A549 (cell line): ENCODE measurements around the gene TMEM240. TPM values are rescaled to one million over a fixed set of nuclear protein-coding genes. Genes with fewer than 3 reads are reported as not detected.
"Not testable (repeated sequence)": the region's sequence is repeated elsewhere in the genome, so short reads cannot be mapped to it uniquely, and the experiment has no call there.

ENCODE experiments used
- ATAC-seq, 2 experiments: fragments of 200-7000 bp in 1 of 2; fragments of >200 bp in 1 of 2; cut with Nextera tagmentation in 1 of 2; cut with Tn5 transposase in 1 of 2; 3 replicates each; pipeline versions ENCODE4 v1.8.0 to v1.9.1; 2018 to 2020; ENCODE audit warnings: mild to moderate bottlenecking in 1 of 2, moderate library complexity in 1 of 2
- CTCF ChIA-PET: fragments of 300-600 bp; sonication (Branson Sonifier 250); formaldehyde crosslinking; extraction: SDS; loops from one replicate; lab custom pipeline; 2021; ENCODE audit warnings: antibody characterized with exemption, inconsistent platforms; lab: Yijun Ruan, JAX
- POLR2A ChIA-PET: fragments of 350-600 bp; formaldehyde crosslinking; extraction: SDS; loops from one replicate; lab custom pipeline; 2021; ENCODE audit warnings: antibody characterized with exemption, inconsistent platforms; lab: Yijun Ruan, JAX
- DNase-seq, 2 experiments: peaks; one replicate each; pipeline versions ENCODE4 v3.0.0 to v3.0.0-alpha.2; 2011 to 2016; ENCODE audit warnings: low read depth in 1 of 2, low spot score in 1 of 2
- FAIRE-seq: peaks from 2 replicates; lab custom pipeline; 2011; peaks lifted over from hg19 to GRCh38; lab: Jason Lieb, UNC
- H3K27ac ChIP-seq, 2 experiments: fragments of >200 bp; sonication (Bioruptor Twin); formaldehyde crosslinking; 3 replicates each; pipeline ENCODE4 v1.5.1; 2016 to 2017
- H3K4me1 ChIP-seq: fragments of >200 bp; sonication (Bioruptor Twin); formaldehyde crosslinking; 3 replicates; pipeline ENCODE4 v1.6.1; 2016
- H3K4me2 ChIP-seq: fragments of >200 bp; sonication (Bioruptor Twin); formaldehyde crosslinking; 3 replicates; pipeline ENCODE4 v1.6.1; 2016
- H3K4me3 ChIP-seq: fragments of >200 bp; sonication (Bioruptor Twin); formaldehyde crosslinking; 3 replicates; pipeline ENCODE4 v1.5.1; 2016
- H3K9me3 ChIP-seq: fragments of >200 bp; sonication (Bioruptor Twin); formaldehyde crosslinking; 3 replicates; pipeline ENCODE4 v1.6.1; 2016
- ATOH8 ChIP-seq: fragments of 250-450 bp; sonication (Bioruptor Pico); IDR thresholded peaks from 2 replicates; pipeline ENCODE4 v1.5.0; 2020; ENCODE audit warnings: low read depth, mild to moderate bottlenecking, moderate library complexity
- CBX2 ChIP-seq: fragments of 200-600 bp; sonication (generic); IDR thresholded peaks from 2 replicates; pipeline ENCODE4 v1.6.1; 2016; ENCODE audit warnings: low read depth, mild to moderate bottlenecking, borderline replicate concordance
- CEBPB ChIP-seq, 2 experiments: fragments of >200 bp in 1 of 2; sonication (Bioruptor Twin) in 1 of 2; formaldehyde crosslinking in 1 of 2; IDR thresholded peaks; 2 replicates each; pipeline ENCODE4 v1.6.1; 2012 to 2016
- GATA3 ChIP-seq: IDR thresholded peaks from 2 replicates; pipeline ENCODE4 v1.6.1; 2012; ENCODE audit warnings: borderline replicate concordance
- HDAC2 ChIP-seq: fragments of 200-600 bp; sonication (generic); IDR thresholded peaks from 2 replicates; pipeline ENCODE4 v1.6.1; 2016
- HOXA7 ChIP-seq: fragments of 250-450 bp; sonication (Bioruptor Pico); IDR thresholded peaks from 2 replicates; pipeline ENCODE4 v1.5.0; 2020; ENCODE audit warnings: mild to moderate bottlenecking, moderate library complexity
- HOXB5 ChIP-seq: fragments of 250-450 bp; sonication (Bioruptor Pico); IDR thresholded peaks from 2 replicates; pipeline ENCODE4 v1.5.0; 2020; ENCODE audit warnings: mild to moderate bottlenecking, moderate library complexity
- JUN ChIP-seq, 2 experiments: fragments of >200 bp; sonication (Bioruptor Twin); formaldehyde crosslinking; IDR thresholded peaks; 2 replicates in 1 of 2; 3 replicates in 1 of 2; pipeline ENCODE4 v1.6.1; 2016 to 2017
- JUNB ChIP-seq: fragments of >200 bp; sonication (Bioruptor Twin); formaldehyde crosslinking; IDR thresholded peaks from 2 replicates; pipeline ENCODE4 v1.6.1; 2016
- MYC ChIP-seq: IDR thresholded peaks from 2 replicates; pipeline ENCODE4 v1.6.1; 2012; ENCODE audit warnings: mild to moderate bottlenecking, inconsistent platforms, low read length, improper control_type of control experiment, borderline replicate concordance
- NFE2L2 ChIP-seq: fragments of 150-350 bp; conservative IDR thresholded peaks from 2 replicates; pipeline ENCODE4 v1.6.1; 2014; ENCODE audit warnings: low read length
- NPAS2 ChIP-seq: fragments of 250-450 bp; sonication (Bioruptor Pico); IDR thresholded peaks from 2 replicates; pipeline ENCODE4 v1.8.0; 2022; ENCODE audit warnings: mild to moderate bottlenecking, moderate library complexity, borderline replicate concordance
- REST ChIP-seq: fragments of 200-600 bp; sonication (generic); IDR thresholded peaks from 2 replicates; pipeline ENCODE4 v1.6.1; 2016; ENCODE audit warnings: antibody characterized with exemption, mild to moderate bottlenecking, moderate library complexity
- SREBF2 ChIP-seq: fragments of 450-650 bp; IDR thresholded peaks from 2 replicates; pipeline ENCODE4 v1.6.1; 2014; ENCODE audit warnings: mild to moderate bottlenecking, moderate library complexity
- TP53 ChIP-seq: fragments of 250-450 bp; sonication (Bioruptor Pico); IDR thresholded peaks from 2 replicates; pipeline ENCODE4 v1.5.0; 2021; ENCODE audit warnings: mild to moderate bottlenecking, moderate library complexity
- ZC3H11A ChIP-seq: fragments of 450-650 bp; IDR thresholded peaks from 2 replicates; pipeline ENCODE4 v1.6.1; 2014; ENCODE audit warnings: antibody characterized with exemption, mild to moderate bottlenecking
- ZFP36 ChIP-seq: fragments of 450-650 bp; IDR thresholded peaks from 2 replicates; pipeline ENCODE4 v1.6.1; 2014; ENCODE audit warnings: borderline replicate concordance; ENCODE audit not compliant: partially characterized antibody
- ZNF302 ChIP-seq: fragments of 250-450 bp; sonication (Bioruptor Pico); IDR thresholded peaks from 2 replicates; pipeline ENCODE4 v1.9.0; 2021; ENCODE audit warnings: inconsistent platforms, mild to moderate bottlenecking, moderate library complexity
- WGBS: methylation state at CpG from one replicate; pipeline ENCODE4 v1.1.6; 2017; ENCODE audit errors: missing lambda C conversion rate; 5-methylcytosine and 5-hydroxymethylcytosine counted together
- polyA plus RNA-seq, 4 experiments: library from polyadenylated mRNA; depleted of rRNA in 3 of 4; stranded (reverse); fragments of >200 nt; fragmentation: RNase III in 1 of 4; extraction: RNeasy Plus Mini Kit Qiagen cat#74134 plus additional on column Dnase treatment in 1 of 4; gene quantifications; 2 replicates in 3 of 4; 3 replicates in 1 of 4; pipeline ENCODE4 v1.2.3, GENCODE V29; 2011 to 2017

Gene TMEM240
- polyA plus RNA-seq, 2 of the 4 experiments (the other 2 are of a cell fraction) = 0.14 to 1.1 TPM

GRCh38 chr1:1487701-1488100 is 52.7 kb downstream of the TMEM240 start:
- Histone ChIP-seq H3K27ac (no peak overlapping the region), H3K4me3 (no peak overlapping the region), H3K9me3 (no peaks in the 10 kb centered on the region), H3K4me2 (no peak overlapping the region), H3K4me1 (no peaks in the 10 kb centered on the region)
- CTCF ChIA-PET = no interaction called here
- TF ChIP-seq ZFP36 (no peak), ZC3H11A (no peak), CEBPB (IDR thresholded peaks at IDR 0.05) (no peak), TP53 (CRISPR knock-in tag) (no peak), JUNB (no peak), CBX2 (no peak), SREBF2 (no peak), JUN (IDR thresholded peaks at IDR 0.05) (no peak), MYC (no peak), HOXA7 (no peak), NPAS2 (CRISPR knock-in tag) (no peak), HOXB5 (CRISPR knock-in tag) (no peak), REST (no peak), ATOH8 (no peak), GATA3 (no peak), ZNF302 (CRISPR knock-in tag) (no peak), HDAC2 (no peak), NFE2L2 (no peak)
- DNase-seq = no peak
- POLR2A ChIA-PET = no interaction called here
- WGBS = no CpG with 5 or more reads among the region's 18 CpGs
- no peak for FAIRE-seq
- no peak for ATAC-seq

GRCh38 chr1:1485755-1486317 is 54.6 kb downstream of the TMEM240 start:
- H3K4me1 ChIP-seq, DNase-seq, H3K27ac ChIP-seq, CTCF ChIA-PET, H3K4me3 ChIP-seq, H3K4me2 ChIP-seq, FAIRE-seq, H3K9me3 ChIP-seq, POLR2A ChIA-PET, ATAC-seq: not testable (repeated sequence)
- no CpG with 5 or more reads among the region's 31 CpGs for WGBS

GRCh38 chr1:1484976-1485750 is 55.3 kb downstream of the TMEM240 start:
- no CpG with 5 or more reads among the region's 46 CpGs for WGBS
- CTCF ChIA-PET, FAIRE-seq, DNase-seq, H3K9me3 ChIP-seq, ATAC-seq, H3K4me2 ChIP-seq, H3K27ac ChIP-seq, H3K4me1 ChIP-seq, POLR2A ChIA-PET, H3K4me3 ChIP-seq: not testable (repeated sequence)

Other genes starting within 250 kb of the TMEM240 start
- 6.6 and 7.5 TPM in 2 replicates for gene ACAP3, start 232.7 kb downstream of the TMEM240 start, polyA plus RNA-seq (2011; rRNA removed)
- 19.7 to 24.2 TPM (median 24.2 TPM) in 3 replicates for gene ACAP3, start 232.7 kb downstream of the TMEM240 start, polyA plus RNA-seq (2017; fragmentation: RNase III; extraction: RNeasy Plus Mini Kit Qiagen cat#74134 plus additional on column Dnase treatment)
- gene PUSL1, start 232.0 kb downstream of the TMEM240 start, polyA plus RNA-seq (2011; rRNA removed) = 6.2 and 7.4 TPM in 2 replicates
- gene PUSL1, start 232.0 kb downstream of the TMEM240 start, polyA plus RNA-seq (2017; fragmentation: RNase III; extraction: RNeasy Plus Mini Kit Qiagen cat#74134 plus additional on column Dnase treatment) = 14.1 to 15.0 TPM (median 14.6 TPM) in 3 replicates
- 41.9 and 44.3 TPM in 2 replicates for gene INTS11, start 216.0 kb downstream of the TMEM240 start, polyA plus RNA-seq (2011; rRNA removed)
- gene INTS11, start 216.0 kb downstream of the TMEM240 start, polyA plus RNA-seq (2017; fragmentation: RNase III; extraction: RNeasy Plus Mini Kit Qiagen cat#74134 plus additional on column Dnase treatment) = 62.9 to 71.2 TPM (median 62.9 TPM) in 3 replicates
- 3.9 and 4.3 TPM in 2 replicates for gene CPTP, start 215.8 kb downstream of the TMEM240 start, polyA plus RNA-seq (2011; rRNA removed)
- 10.2 to 11.9 TPM (median 10.7 TPM) in 3 replicates for gene CPTP, start 215.8 kb downstream of the TMEM240 start, polyA plus RNA-seq (2017; fragmentation: RNase III; extraction: RNeasy Plus Mini Kit Qiagen cat#74134 plus additional on column Dnase treatment)
- gene TAS1R3, start 209.3 kb downstream of the TMEM240 start, polyA plus RNA-seq (2011; rRNA removed) = 0.05 and 0.07 TPM in 2 replicates
- gene TAS1R3, start 209.3 kb downstream of the TMEM240 start, polyA plus RNA-seq (2017; fragmentation: RNase III; extraction: RNeasy Plus Mini Kit Qiagen cat#74134 plus additional on column Dnase treatment) = 0.14 to 0.24 TPM (median 0.15 TPM) in 3 replicates
- 11.3 and 12.1 TPM in 2 replicates for gene DVL1, start 191.2 kb downstream of the TMEM240 start, polyA plus RNA-seq (2011; rRNA removed)
- 42.7 to 48.3 TPM (median 43.9 TPM) in 3 replicates for gene DVL1, start 191.2 kb downstream of the TMEM240 start, polyA plus RNA-seq (2017; fragmentation: RNase III; extraction: RNeasy Plus Mini Kit Qiagen cat#74134 plus additional on column Dnase treatment)
- 0.07 and 0.12 TPM in 2 replicates for gene MXRA8, start 182.1 kb downstream of the TMEM240 start, polyA plus RNA-seq (2011; rRNA removed)
- 0.09 to 0.22 TPM (median 0.13 TPM) in 3 replicates for gene MXRA8, start 182.1 kb downstream of the TMEM240 start, polyA plus RNA-seq (2017; fragmentation: RNase III; extraction: RNeasy Plus Mini Kit Qiagen cat#74134 plus additional on column Dnase treatment)
- gene AURKAIP1, start 165.4 kb downstream of the TMEM240 start, polyA plus RNA-seq (2011; rRNA removed) = 49.8 and 62.0 TPM in 2 replicates
- gene AURKAIP1, start 165.4 kb downstream of the TMEM240 start, polyA plus RNA-seq (2017; fragmentation: RNase III; extraction: RNeasy Plus Mini Kit Qiagen cat#74134 plus additional on column Dnase treatment) = 97.2 to 102 TPM (median 97.9 TPM) in 3 replicates
- gene CCNL2, start 141.3 kb downstream of the TMEM240 start, polyA plus RNA-seq (2011; rRNA removed) = 111 TPM in 2 replicates
- 80.3 to 93.3 TPM (median 85.5 TPM) in 3 replicates for gene CCNL2, start 141.3 kb downstream of the TMEM240 start, polyA plus RNA-seq (2017; fragmentation: RNase III; extraction: RNeasy Plus Mini Kit Qiagen cat#74134 plus additional on column Dnase treatment)
- 146 and 163 TPM in 2 replicates for gene MRPL20, start 133.3 kb downstream of the TMEM240 start, polyA plus RNA-seq (2011; rRNA removed)
- gene MRPL20, start 133.3 kb downstream of the TMEM240 start, polyA plus RNA-seq (2017; fragmentation: RNase III; extraction: RNeasy Plus Mini Kit Qiagen cat#74134 plus additional on column Dnase treatment) = 151 to 164 TPM (median 158 TPM) in 3 replicates
- gene ANKRD65, start 119.3 kb downstream of the TMEM240 start, polyA plus RNA-seq (2011; rRNA removed) = not detected in 2 replicates
- gene ANKRD65, start 119.3 kb downstream of the TMEM240 start, polyA plus RNA-seq (2017; fragmentation: RNase III; extraction: RNeasy Plus Mini Kit Qiagen cat#74134 plus additional on column Dnase treatment) = 0.05 TPM in 1 of 3 replicates, not detected in the others
- gene VWA1, start 104.9 kb downstream of the TMEM240 start, polyA plus RNA-seq (2011; rRNA removed) = 3.7 and 4.0 TPM in 2 replicates
- 4.2 to 5.3 TPM (median 4.8 TPM) in 3 replicates for gene VWA1, start 104.9 kb downstream of the TMEM240 start, polyA plus RNA-seq (2017; fragmentation: RNase III; extraction: RNeasy Plus Mini Kit Qiagen cat#74134 plus additional on column Dnase treatment)
- not detected in 2 replicates for gene ATAD3C, start 90.9 kb downstream of the TMEM240 start, polyA plus RNA-seq (2011; rRNA removed)
- gene ATAD3C, start 90.9 kb downstream of the TMEM240 start, polyA plus RNA-seq (2017; fragmentation: RNase III; extraction: RNeasy Plus Mini Kit Qiagen cat#74134 plus additional on column Dnase treatment) = not detected in 3 replicates
- gene ATAD3B, start 68.9 kb downstream of the TMEM240 start, polyA plus RNA-seq (2011; rRNA removed) = 0.13 and 0.21 TPM in 2 replicates
- gene ATAD3B, start 68.9 kb downstream of the TMEM240 start, polyA plus RNA-seq (2017; fragmentation: RNase III; extraction: RNeasy Plus Mini Kit Qiagen cat#74134 plus additional on column Dnase treatment) = 0.99 to 1.1 TPM (median 0.99 TPM) in 3 replicates
- gene ATAD3A, start 28.5 kb downstream of the TMEM240 start, polyA plus RNA-seq (2011; rRNA removed) = 6.6 and 10.9 TPM in 2 replicates
- 25.1 to 29.1 TPM (median 27.2 TPM) in 3 replicates for gene ATAD3A, start 28.5 kb downstream of the TMEM240 start, polyA plus RNA-seq (2017; fragmentation: RNase III; extraction: RNeasy Plus Mini Kit Qiagen cat#74134 plus additional on column Dnase treatment)
- 80.4 and 101 TPM in 2 replicates for gene SSU72, start 34.2 kb upstream of the TMEM240 start, polyA plus RNA-seq (2011; rRNA removed)
- gene SSU72, start 34.2 kb upstream of the TMEM240 start, polyA plus RNA-seq (2017; fragmentation: RNase III; extraction: RNeasy Plus Mini Kit Qiagen cat#74134 plus additional on column Dnase treatment) = 75.1 to 78.3 TPM (median 75.3 TPM) in 3 replicates
- 0.56 and 0.77 TPM in 2 replicates for gene FNDC10, start 59.5 kb upstream of the TMEM240 start, polyA plus RNA-seq (2011; rRNA removed)
- 2.7 to 4.2 TPM (median 4.0 TPM) in 3 replicates for gene FNDC10, start 59.5 kb upstream of the TMEM240 start, polyA plus RNA-seq (2017; fragmentation: RNase III; extraction: RNeasy Plus Mini Kit Qiagen cat#74134 plus additional on column Dnase treatment)
- gene MIB2, start 74.9 kb upstream of the TMEM240 start, polyA plus RNA-seq (2011; rRNA removed) = 4.9 and 5.1 TPM in 2 replicates
- gene MIB2, start 74.9 kb upstream of the TMEM240 start, polyA plus RNA-seq (2017; fragmentation: RNase III; extraction: RNeasy Plus Mini Kit Qiagen cat#74134 plus additional on column Dnase treatment) = 15.7 to 21.9 TPM (median 20.0 TPM) in 3 replicates
- gene MMP23B, start 91.5 kb upstream of the TMEM240 start, polyA plus RNA-seq (2011; rRNA removed) = not detected in 2 replicates
- 0.66 to 1.0 TPM (median 0.84 TPM) in 3 replicates for gene MMP23B, start 91.5 kb upstream of the TMEM240 start, polyA plus RNA-seq (2017; fragmentation: RNase III; extraction: RNeasy Plus Mini Kit Qiagen cat#74134 plus additional on column Dnase treatment)
- gene CDK11B, start 118.4 kb upstream of the TMEM240 start, polyA plus RNA-seq (2011; rRNA removed) = 7.6 and 11.3 TPM in 2 replicates
- 33.8 to 35.0 TPM (median 33.8 TPM) in 3 replicates for gene CDK11B, start 118.4 kb upstream of the TMEM240 start, polyA plus RNA-seq (2017; fragmentation: RNase III; extraction: RNeasy Plus Mini Kit Qiagen cat#74134 plus additional on column Dnase treatment)
- gene SLC35E2B, start 152.2 kb upstream of the TMEM240 start, polyA plus RNA-seq (2011; rRNA removed) = 10.8 and 16.6 TPM in 2 replicates
- 10.8 to 13.9 TPM (median 13.6 TPM) in 3 replicates for gene SLC35E2B, start 152.2 kb upstream of the TMEM240 start, polyA plus RNA-seq (2017; fragmentation: RNase III; extraction: RNeasy Plus Mini Kit Qiagen cat#74134 plus additional on column Dnase treatment)
- gene CDK11A, start 183.7 kb upstream of the TMEM240 start, polyA plus RNA-seq (2011; rRNA removed) = 6.7 and 13.7 TPM in 2 replicates
- 34.1 to 40.9 TPM (median 36.4 TPM) in 3 replicates for gene CDK11A, start 183.7 kb upstream of the TMEM240 start, polyA plus RNA-seq (2017; fragmentation: RNase III; extraction: RNeasy Plus Mini Kit Qiagen cat#74134 plus additional on column Dnase treatment)
- gene NADK, start 237.8 kb upstream of the TMEM240 start, polyA plus RNA-seq (2011; rRNA removed) = 32.9 and 35.8 TPM in 2 replicates
- 37.1 to 40.0 TPM (median 38.4 TPM) in 3 replicates for gene NADK, start 237.8 kb upstream of the TMEM240 start, polyA plus RNA-seq (2017; fragmentation: RNase III; extraction: RNeasy Plus Mini Kit Qiagen cat#74134 plus additional on column Dnase treatment)